Activated T-helper 1 cell treated with anti-CD3 and anti-CD28 coated beads, Interleukin-2, amount 50 U/mL, for 16 hours (primary cell): ENCODE data around the gene PRR35.

ENCODE experiments used
- DNase-seq, 2 donors: peaks; one replicate each; pipeline ENCODE4 v3.0.0-alpha.2; 2020; ENCODE audit warnings: low read depth in 1 of 2, low spot score in 1 of 2

Gene PRR35

GRCh38 chr16:561957-562938, 2.1 kb downstream of the PRR35 start:
- no peak for DNase-seq

- DNase-seq, result no peak
Measured at GRCh38 chr16:563072-563644, 3.0 kb downstream of the PRR35 start.

DNA sequence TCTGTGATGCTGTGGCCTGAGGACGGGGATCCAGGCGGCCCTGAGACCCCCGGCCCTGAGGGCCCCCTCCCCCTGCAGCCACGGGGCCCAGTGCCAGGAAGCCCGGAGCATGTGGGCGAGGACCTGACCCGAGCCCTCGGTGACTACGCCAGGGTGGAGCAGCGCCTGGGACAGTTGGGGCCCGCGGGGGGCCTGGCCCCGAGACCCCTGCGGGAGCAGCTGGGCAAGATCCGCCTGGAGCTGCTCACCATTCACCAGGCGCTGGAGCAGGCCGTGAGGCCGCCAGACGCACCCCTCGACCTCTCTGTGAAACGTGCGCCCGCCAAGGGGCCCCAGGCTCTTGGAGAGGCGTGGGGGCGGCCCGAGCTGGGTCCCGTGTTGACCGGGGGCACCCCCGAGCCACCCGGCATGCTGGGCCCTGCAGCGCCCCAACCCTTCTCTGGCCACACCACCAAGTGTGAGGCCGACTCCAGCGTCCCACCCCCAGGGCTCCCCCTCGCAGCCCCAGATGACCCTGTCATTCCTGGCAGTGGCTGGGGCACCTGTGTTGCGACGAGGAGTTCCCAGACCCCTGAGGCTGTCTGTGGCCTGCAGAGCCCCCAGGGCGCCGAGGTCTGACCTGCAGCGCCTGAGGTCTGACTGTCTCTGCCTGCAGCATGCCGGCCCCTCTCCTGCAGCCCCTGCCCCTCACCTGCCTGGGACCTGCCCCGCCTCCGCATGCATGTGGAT, 4.7 kb downstream of the PRR35 start:
- no peak for DNase-seq

GRCh38 chr16:565419-566330, 5.5 kb downstream of the PRR35 start:
- DNase-seq, result no peak

DNA sequence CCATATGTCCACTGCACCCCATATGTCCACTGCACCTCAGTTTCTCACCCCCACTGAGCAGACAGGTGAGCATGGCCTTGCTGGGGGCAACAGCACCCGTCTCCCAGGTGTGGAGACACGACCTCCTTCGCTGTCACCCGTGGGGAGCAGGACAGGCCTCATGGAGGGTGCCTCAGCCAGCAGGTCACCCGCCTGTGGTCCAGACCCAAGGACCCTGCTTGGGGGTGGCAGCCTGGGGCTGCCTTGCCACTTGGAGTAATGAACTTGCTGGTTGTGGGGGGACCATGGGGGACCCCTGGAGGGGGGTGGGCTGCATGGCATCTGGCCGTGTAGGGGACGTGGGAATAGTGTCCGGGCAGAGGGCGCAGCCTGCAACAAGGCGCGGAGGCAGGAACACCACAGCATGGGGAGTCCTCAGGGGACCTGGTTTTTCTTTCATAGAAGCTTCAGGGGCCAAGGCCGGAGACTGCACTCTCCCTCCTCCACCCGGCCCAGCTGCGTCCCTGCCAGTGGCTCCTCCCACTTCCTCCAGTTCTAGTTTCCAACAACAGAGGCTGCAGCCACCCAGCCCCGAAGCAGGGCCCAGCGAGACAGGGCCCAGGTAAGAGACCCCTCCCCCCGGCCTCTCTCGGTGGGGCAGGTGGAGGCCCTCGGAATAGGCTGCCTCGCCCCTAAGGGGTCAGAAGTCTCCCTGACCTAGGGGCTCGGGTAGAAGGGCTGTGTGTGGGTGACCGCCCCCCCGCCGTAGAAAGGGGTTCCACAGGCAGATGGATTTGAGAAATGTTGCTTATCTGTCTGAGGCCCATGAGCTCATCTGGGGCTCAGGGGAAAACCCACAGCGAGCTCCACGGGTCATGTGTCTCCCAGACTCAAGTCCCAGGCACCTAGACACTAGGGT, 6.5 kb downstream of the PRR35 start, which contains the start of gene NHLRC4:
Gene NHLRC4, plus strand, starts transcription at position 531 of the 898 bp plus-strand sequence. CDS start 1,043 bp downstream, outside the sequence.
- DNase-seq, result no peak

GRCh38 chr16:567373-568256, 7.4 kb downstream of the PRR35 start:
- DNase-seq, result no peak

DNA sequence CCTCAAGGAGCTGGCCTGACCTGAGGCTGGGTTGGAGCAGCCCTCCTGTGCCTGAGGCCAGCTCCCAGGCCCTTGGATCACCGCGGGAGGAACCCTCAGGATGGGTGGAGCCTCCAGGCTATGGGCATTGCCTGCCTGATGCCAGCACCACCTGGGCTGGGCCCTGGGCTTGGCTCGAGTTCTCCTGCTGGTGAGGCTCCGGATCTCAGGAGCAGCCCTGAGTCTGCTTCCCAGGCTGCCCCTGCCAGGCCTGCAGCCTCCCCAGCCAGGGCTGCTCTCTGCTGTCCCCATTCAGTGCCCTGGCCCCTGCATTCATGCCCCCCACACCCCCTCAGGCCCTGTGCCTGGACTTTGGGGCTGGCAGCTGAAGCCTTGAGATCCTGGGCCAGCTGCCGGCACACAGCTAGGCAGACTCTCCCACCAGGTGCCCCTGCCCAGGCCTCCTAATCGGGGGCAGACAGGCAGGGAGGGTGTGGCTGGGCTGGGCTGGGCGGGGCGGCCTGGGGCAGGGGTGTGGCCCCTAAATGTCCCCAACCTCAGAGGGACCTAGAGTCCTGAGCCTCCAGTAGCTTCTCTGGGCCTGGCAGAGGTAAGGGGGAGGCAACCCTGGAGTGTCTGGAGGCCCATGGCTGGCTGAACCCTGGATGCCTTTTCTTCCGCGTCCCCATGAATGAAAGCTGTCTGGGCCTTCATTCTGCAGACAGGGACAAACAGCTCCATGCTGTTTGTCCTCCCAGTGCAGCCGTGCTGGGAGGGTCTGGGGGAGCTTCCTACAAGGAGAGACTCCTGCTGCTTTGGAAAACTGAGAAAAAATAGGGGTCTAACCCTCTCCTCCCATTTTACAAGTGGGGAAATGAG, 8.4 kb downstream of the PRR35 start:
- DNase-seq, result no peak

GRCh38 chr16:569445-570254, 9.5 kb downstream of the PRR35 start, which contains the start of gene PIGQ:
PIGQ (plus strand) TSS chr16:569968; CDS start chr16:574075, 4,107 bp downstream.
- peak; percentile 38 to 52 for DNase-seq

- DNase-seq, result no peak
Measured at GRCh38 chr16:572865-573650, 12.9 kb downstream of the PRR35 start.

- DNase-seq, result no peak
Measured at GRCh38 chr16:574021-574760, 14.0 kb downstream of the PRR35 start.

DNA sequence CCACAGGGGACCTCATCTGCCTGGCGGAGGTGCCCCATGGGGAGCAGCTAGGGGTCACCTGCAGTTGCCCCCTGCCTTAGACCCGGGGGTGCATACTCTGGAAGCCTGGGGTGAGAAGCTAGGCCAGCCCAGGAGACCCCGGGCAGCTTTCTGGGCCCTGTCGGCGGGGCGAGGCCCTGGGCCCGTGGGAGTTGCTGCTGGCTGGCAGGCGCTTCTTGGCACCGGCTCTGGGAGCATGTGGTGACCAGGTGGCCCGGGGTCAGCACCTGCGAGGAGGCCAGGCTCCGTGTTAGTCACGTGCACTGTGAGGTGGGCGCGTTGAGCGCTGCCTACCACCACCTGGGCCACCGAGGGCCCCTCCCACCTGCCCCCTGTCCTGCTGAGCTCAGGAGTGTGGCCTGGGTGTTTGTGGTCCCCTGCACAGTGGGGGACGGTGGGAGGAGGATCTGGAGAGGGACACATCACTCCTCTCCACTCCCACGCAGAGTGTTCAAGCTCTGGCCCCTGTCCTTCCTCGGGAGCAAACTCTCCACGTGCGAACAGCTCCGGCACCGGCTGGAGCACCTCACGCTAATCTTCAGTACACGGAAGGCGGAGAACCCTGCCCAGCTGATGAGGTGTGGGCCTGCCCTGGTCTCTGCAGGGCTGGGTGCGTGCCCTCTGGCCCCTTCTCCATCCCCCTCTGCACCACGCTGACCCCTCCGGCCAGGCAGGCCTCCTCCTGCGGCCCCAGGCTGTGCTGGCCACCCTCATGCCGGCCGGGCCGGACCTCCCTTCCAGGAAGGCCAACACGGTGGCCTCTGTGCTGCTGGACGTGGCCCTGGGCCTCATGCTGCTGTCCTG, 15.4 kb downstream of the PRR35 start:
- DNase-seq, result no peak

DNA sequence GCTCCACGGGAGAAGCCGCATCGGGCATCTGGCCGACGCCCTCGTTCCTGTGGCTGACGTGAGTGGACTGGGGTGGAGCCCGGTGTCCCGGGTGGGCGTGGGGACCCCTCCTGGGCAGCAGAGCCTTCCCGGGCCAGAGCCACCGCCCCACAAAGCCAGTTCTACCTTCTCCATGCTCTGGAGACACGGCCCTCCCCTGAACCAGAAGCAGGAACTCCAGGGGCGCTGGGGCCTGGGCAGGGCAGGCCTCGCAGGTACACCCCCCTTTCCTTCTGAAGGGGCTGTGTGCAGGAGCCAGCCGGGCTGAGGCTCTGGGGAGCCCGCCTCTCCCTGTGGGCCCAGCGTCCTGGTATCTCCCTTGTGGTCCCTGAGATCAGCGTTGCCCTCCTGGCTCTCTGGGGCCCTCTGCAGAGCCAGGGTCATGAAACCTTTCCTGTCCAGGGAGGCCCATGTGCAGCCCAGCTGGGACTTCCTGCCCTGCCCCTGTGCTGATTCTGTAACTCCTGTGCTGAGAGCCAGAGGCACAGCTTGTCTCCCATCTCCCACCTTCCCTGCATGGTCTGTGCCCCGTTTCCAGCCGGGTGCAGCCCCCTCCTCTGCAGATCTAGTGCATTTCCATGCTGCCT, 16.1 kb downstream of the PRR35 start:
- DNase-seq, result no peak

- DNase-seq, result no peak
Measured at GRCh38 chr16:576823-577201, 16.6 kb downstream of the PRR35 start.

GRCh38 chr16:577796-578195, 17.6 kb downstream of the PRR35 start:
- DNase-seq, result no peak
